ENCODE data around the gene BLOC1S3. TPM values are rescaled to one million over a fixed set of nuclear protein-coding genes. Genes with fewer than 3 reads are reported as not detected.
A peak's percentile ranks its signal among the peaks of the same experiment; 100 is the strongest.

The BLOC1S3 gene
- total and polyA plus RNA-seq, 2 of the 13 experiments (the other 11 are each of a cell fraction or from before 2014, with no cell fraction given): 4.3 to 4.8 TPM

DNA sequence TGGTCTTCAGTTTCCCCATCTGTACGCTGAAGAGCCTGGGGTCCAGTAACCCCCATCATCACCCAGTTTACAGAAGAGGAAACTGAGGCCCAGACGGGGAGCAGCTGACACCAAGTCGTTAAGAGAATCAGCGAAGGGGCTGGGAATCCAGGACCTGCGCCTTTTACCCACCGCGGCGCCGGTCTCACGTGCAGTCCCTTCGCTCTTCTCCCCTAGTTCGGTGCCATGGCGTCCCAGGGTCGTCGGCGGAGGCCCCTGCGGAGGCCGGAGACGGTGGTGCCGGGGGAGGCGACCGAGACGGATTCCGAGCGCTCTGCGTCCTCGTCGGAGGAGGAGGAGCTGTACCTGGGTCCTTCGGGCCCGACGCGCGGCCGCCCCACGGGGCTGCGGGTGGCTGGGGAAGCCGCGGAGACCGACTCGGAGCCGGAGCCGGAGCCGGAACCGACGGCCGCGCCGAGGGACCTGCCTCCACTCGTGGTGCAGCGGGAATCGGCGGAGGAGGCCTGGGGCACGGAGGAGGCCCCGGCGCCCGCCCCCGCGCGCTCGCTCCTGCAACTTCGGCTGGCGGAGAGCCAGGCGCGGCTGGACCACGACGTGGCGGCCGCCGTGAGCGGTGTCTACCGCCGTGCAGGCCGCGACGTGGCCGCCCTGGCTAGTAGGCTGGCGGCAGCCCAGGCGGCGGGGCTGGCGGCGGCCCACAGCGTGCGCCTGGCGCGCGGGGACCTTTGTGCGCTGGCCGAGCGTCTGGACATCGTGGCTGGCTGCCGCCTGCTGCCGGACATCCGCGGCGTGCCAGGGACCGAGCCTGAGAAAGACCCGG is 698 bp downstream of the BLOC1S3 start (continued):
- TF ChIP-seq TMF1 (CRISPR knock-in tag; IDR thresholded peaks at IDR 0.05; ENCODE audit: low read depth) (no peak), ZNF644 (CRISPR knock-in tag; IDR thresholded peaks at IDR 0.05; ENCODE audit: low read depth) (no peak), ZEB1 (IDR thresholded peaks at IDR 0.05; ENCODE audit: insufficient replicate concordance, low read depth) (peak; percentile 33), RNF2 (conservative IDR thresholded peaks at IDR 0.05; ENCODE audit: low read depth) (no peak), ZNF614 (CRISPR knock-in tag; IDR thresholded peaks at IDR 0.05; ENCODE audit: borderline replicate concordance) (no peak), RBFOX2 (IDR thresholded peaks at IDR 0.05; ENCODE audit: low read depth, low read length) (peak; percentile 63; the same call in 1 of the 2 replicates), ELF1 (CRISPR knock-in tag; IDR thresholded peaks at IDR 0.05) (no peak), FOSL2 (CRISPR knock-in tag; IDR thresholded peaks at IDR 0.05) (no peak), POGZ (CRISPR knock-in tag; IDR thresholded peaks at IDR 0.05) (no peak), ZNF143 (CRISPR knock-in tag; IDR thresholded peaks at IDR 0.05) (0 out of 2 replicates have a peak, but pooled peaks have one; percentile 15), ZNF337 (CRISPR knock-in tag; IDR thresholded peaks at IDR 0.05; ENCODE audit: borderline replicate concordance, low read depth) (no peak), MAF1 (CRISPR knock-in tag; IDR thresholded peaks at IDR 0.05; ENCODE audit: borderline replicate concordance) (no peak), ZNF670 (CRISPR knock-in tag; IDR thresholded peaks at IDR 0.05; ENCODE audit: borderline replicate concordance) (peak; percentile 62; the same call in 1 of the 2 replicates)
- TF ChIP-seq, protein P1, sequence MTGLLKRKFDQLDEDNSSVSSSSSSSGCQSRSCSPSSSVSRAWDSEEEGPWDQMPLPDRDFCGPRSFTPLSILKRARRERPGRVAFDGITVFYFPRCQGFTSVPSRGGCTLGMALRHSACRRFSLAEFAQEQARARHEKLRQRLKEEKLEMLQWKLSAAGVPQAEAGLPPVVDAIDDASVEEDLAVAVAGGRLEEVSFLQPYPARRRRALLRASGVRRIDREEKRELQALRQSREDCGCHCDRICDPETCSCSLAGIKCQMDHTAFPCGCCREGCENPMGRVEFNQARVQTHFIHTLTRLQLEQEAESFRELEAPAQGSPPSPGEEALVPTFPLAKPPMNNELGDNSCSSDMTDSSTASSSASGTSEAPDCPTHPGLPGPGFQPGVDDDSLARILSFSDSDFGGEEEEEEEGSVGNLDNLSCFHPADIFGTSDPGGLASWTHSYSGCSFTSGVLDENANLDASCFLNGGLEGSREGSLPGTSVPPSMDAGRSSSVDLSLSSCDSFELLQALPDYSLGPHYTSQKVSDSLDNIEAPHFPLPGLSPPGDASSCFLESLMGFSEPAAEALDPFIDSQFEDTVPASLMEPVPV (CRISPR knock-in tag; IDR thresholded peaks at IDR 0.05): no peak
- TF ChIP-seq, protein P2, sequence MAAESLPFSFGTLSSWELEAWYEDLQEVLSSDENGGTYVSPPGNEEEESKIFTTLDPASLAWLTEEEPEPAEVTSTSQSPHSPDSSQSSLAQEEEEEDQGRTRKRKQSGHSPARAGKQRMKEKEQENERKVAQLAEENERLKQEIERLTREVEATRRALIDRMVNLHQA (CRISPR knock-in tag; IDR thresholded peaks at IDR 0.05): no peak
- TF ChIP-seq, protein P3, sequence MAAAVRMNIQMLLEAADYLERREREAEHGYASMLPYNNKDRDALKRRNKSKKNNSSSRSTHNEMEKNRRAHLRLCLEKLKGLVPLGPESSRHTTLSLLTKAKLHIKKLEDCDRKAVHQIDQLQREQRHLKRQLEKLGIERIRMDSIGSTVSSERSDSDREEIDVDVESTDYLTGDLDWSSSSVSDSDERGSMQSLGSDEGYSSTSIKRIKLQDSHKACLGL (CRISPR knock-in tag; IDR thresholded peaks at IDR 0.05): no peak; the same call in 1 of the 2 replicates
- TF ChIP-seq, protein P4, sequence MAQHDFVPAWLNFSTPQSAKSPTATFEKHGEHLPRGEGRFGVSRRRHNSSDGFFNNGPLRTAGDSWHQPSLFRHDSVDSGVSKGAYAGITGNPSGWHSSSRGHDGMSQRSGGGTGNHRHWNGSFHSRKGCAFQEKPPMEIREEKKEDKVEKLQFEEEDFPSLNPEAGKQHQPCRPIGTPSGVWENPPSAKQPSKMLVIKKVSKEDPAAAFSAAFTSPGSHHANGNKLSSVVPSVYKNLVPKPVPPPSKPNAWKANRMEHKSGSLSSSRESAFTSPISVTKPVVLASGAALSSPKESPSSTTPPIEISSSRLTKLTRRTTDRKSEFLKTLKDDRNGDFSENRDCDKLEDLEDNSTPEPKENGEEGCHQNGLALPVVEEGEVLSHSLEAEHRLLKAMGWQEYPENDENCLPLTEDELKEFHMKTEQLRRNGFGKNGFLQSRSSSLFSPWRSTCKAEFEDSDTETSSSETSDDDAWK (CRISPR knock-in tag; IDR thresholded peaks at IDR 0.05): no peak
- TF ChIP-seq, protein P5, sequence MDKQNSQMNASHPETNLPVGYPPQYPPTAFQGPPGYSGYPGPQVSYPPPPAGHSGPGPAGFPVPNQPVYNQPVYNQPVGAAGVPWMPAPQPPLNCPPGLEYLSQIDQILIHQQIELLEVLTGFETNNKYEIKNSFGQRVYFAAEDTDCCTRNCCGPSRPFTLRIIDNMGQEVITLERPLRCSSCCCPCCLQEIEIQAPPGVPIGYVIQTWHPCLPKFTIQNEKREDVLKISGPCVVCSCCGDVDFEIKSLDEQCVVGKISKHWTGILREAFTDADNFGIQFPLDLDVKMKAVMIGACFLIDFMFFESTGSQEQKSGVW (CRISPR knock-in tag; IDR thresholded peaks at IDR 0.05; ENCODE audit: borderline replicate concordance): no peak
- TF ChIP-seq, protein P6, sequence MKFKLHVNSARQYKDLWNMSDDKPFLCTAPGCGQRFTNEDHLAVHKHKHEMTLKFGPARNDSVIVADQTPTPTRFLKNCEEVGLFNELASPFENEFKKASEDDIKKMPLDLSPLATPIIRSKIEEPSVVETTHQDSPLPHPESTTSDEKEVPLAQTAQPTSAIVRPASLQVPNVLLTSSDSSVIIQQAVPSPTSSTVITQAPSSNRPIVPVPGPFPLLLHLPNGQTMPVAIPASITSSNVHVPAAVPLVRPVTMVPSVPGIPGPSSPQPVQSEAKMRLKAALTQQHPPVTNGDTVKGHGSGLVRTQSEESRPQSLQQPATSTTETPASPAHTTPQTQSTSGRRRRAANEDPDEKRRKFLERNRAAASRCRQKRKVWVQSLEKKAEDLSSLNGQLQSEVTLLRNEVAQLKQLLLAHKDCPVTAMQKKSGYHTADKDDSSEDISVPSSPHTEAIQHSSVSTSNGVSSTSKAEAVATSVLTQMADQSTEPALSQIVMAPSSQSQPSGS (CRISPR knock-in tag; IDR thresholded peaks at IDR 0.05): 0 out of 2 replicates have a peak, but pooled peaks have one; percentile 3
- TF ChIP-seq, protein P7, sequence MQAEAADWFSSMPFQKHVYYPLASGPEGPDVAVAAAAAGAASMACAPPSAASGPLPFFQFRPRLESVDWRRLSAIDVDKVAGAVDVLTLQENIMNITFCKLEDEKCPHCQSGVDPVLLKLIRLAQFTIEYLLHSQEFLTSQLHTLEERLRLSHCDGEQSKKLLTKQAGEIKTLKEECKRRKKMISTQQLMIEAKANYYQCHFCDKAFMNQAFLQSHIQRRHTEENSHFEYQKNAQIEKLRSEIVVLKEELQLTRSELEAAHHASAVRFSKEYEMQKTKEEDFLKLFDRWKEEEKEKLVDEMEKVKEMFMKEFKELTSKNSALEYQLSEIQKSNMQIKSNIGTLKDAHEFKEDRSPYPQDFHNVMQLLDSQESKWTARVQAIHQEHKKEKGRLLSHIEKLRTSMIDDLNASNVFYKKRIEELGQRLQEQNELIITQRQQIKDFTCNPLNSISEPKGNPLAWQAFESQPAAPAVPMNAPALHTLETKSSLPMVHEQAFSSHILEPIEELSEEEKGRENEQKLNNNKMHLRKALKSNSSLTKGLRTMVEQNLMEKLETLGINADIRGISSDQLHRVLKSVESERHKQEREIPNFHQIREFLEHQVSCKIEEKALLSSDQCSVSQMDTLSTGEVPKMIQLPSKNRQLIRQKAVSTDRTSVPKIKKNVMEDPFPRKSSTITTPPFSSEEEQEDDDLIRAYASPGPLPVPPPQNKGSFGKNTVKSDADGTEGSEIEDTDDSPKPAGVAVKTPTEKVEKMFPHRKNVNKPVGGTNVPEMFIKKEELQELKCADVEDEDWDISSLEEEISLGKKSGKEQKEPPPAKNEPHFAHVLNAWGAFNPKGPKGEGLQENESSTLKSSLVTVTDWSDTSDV (CRISPR knock-in tag; IDR thresholded peaks at IDR 0.05): no peak

Data from HepG2 (cell line).